ENCODE results near the gene OBSCN.
"Not testable (repeated sequence)": the region's sequence is repeated elsewhere in the genome, so short reads cannot be mapped to it uniquely, and the experiment has no call there.

OBSCN gene

GRCh38 chr1:228188249-228188648 lies 19.6 kb upstream of the OBSCN start:
- not testable (repeated sequence) for DNase-seq

DNA sequence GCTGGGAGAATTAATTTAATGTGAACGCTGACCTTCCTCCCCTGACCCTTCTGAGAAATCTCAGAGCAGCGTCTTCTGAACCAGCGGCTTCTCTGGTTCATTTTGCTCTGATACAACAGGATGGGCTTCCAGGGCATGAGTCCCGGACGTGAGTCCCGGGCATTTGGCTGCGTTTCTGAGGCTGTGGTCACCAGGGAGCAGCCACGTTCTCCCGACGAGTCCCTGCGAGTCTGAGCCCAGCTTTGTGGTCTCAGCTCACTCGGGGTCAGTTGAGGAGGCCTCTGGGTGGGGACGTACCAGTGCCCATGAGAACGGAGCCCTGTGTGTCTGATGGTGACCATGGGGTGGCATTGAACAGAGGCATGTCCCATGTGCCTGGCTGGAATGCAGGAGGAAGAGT lies 17.7 kb upstream of the OBSCN start:
- DNase-seq = no peak

GRCh38 chr1:228190778-228191177 lies 17.1 kb upstream of the OBSCN start:
- DNase-seq = no peak

DNA sequence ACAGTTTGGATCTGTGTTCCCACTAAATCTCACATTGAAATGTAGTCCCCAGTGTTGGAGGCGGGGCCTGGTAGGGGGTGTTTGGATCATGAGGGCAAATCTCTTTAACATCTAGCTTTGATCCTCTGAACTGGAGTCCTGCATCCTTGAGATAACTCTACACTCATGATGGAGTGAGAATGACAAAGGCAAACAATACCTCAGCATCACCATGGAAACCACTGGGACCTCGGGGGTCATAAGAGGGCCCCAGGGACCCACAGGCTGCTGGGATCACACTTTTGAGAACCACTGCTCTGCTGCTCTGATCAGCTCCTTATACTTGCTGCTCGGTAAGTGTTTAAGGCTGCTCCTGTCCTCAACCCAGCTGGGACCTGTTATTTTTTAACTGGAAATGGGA lies 13.4 kb upstream of the OBSCN start:
- DNase-seq = no peak

DNA sequence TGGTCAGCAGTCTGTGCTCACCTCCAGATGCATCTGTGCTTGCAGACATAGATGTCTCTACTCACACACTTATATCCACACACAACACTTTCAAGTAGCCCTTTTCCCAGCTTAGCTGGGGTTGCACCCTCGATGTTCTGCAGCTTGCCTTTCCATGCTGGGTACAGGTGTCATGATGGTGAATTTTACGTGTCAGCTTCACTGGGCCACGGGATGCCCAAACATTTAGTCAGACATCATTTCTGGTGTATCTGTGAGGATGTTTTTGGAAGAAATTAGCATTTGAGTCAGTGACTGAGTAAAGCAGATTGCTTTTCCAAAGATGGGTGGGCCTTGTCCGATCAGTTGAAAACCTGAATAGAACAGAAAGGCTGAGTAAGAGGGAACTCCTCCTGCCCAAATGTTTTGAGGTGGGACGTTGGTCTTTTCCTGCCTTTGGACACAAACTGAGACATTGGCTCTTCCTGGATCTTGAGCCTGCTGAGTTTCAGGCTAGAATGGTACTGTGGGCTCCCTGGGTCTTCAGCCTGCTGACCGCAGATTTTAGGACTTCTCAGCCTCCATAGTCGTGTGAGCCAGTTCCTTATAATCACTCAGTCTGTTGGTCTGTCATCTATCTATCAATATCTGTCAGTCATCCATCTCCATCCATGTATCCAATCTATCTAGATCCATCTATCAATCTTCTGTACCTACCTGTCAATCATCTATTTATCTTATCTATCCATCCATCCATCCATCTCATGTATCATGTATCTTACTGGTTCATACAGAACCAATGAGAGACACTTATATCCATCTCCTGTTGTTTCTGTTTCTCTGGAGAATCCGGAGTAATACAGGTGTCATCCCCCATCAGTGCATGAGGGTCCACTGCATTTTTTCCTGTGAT lies 12.7 kb upstream of the OBSCN start:
- DNase-seq = no peak

DNA sequence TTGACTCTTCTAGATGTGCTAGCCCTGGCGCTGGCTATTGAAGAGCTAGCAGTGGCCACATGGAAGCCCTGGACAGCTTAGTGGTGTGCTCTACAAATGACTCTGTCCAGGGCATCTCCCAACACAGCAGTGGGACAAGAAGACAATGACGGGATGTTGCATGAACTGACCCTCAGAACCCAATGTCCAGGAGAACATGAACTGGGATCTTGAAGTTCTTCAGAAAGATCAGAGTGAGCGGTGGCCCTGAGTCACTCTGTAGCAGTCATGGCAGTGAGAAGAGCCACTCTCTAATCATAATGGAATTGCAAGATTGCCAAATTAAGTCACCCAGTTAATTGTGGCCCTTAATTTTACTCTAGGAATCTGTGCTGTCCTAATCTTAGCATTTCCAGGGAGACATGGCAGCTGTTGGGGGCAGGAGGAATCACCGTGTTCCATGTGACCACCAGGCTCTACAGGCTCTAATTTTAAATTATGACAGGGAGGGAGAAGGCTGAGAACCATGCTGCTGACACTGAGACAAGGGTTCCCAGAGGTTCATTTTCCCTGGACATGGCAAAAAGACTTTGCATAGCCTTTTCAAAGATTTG lies 10.2 kb upstream of the OBSCN start:
- no peak for DNase-seq

- peak; percentile 41 for DNase-seq
Observed at GRCh38 chr1:228198977-228199590, 8.8 kb upstream of the OBSCN start.

- DNase-seq = no peak
Observed at GRCh38 chr1:228204958-228205357, 2.9 kb upstream of the OBSCN start.

- peak; percentile 31 for DNase-seq
Observed at GRCh38 chr1:228205526-228206436, 2.1 kb upstream of the OBSCN start.

DNA sequence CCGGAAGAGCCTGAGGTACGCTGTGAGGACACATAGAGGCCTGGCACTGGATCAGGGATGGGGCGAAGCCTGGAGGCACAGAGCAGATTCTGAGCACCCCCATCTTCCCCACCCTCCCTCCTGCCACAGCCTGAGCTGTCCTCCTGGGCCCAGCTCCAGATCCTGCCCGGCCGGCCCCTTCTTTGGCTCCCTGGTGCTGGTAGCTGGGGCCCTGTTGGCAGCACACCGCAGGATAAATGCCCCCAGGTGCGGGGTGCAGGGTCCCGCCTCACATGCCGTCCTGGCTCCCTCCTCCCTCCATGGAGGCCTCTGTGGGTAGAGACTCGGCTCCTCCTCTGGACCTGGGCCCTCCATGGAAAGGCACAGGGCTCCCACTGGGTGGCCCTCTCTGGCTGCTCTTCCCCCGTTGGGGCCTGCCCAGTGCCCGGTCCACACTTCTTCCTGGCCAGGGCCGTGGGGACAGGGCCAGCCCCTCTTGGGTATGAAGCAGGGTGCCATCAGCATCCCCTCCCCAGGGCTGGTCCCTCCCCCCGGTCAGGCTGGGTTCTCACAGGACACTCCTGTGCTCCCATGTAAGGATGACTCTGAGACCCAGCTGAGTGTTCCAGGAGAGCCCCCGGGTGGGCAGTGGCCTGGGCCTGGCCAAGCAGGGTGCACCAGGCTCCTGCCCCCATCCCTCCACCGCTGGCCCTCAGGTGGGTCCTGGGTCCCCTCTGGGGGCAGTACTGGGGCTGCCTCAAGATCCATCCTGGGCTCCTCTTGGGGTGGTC lies 1.1 kb upstream of the OBSCN start:
- DNase-seq = no peak

- no peak for DNase-seq
Observed at GRCh38 chr1:228207381-228207810, 448 bp upstream of the OBSCN start.

- DNase-seq = no peak
Observed at GRCh38 chr1:228208831-228209551, 1.1 kb downstream of the OBSCN start.

GRCh38 chr1:228209657-228210056 lies 1.8 kb downstream of the OBSCN start:
- no peak for DNase-seq

GRCh38 chr1:228210076-228210651 lies 2.3 kb downstream of the OBSCN start:
- DNase-seq = peak; percentile 29

- DNase-seq = no peak
Observed at GRCh38 chr1:228210712-228211530, 3.1 kb downstream of the OBSCN start.

DNA sequence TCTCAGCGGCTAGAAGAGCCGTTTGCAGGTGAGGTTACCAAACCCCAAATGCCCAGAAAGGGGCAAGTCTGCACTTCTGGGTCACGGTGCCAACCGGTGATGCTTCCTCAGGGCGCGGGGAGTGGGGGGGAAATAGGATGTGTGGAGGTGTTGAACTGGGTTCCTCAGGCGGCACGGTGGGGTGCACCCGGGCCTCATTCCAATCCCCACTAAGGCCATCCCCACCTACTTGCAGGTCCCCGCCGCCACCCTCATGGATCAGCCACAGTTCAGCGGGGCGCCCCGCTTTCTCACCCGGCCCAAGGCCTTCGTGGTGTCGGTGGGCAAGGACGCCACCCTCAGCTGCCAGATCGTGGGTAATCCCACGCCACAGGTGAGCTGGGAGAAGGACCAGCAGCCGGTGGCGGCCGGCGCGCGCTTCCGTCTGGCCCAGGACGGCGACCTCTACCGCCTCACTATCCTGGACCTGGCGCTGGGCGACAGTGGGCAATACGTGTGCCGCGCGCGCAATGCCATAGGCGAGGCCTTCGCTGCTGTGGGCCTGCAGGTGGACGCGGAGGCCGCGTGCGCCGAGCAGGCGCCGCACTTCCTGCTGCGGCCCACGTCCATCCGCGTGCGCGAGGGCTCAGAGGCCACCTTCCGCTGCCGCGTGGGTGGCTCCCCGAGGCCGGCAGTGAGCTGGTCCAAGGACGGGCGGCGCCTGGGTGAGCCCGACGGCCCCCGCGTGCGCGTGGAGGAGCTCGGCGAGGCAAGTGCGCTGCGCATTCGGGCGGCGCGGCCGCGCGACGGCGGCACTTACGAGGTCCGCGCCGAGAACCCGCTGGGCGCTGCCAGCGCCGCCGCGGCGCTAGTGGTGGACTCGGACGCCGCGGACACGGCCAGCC lies 3.9 kb downstream of the OBSCN start:
- DNase-seq = no peak

GRCh38 chr1:228212415-228212965 lies 4.6 kb downstream of the OBSCN start:
- DNase-seq = peak; percentile 76

DNA sequence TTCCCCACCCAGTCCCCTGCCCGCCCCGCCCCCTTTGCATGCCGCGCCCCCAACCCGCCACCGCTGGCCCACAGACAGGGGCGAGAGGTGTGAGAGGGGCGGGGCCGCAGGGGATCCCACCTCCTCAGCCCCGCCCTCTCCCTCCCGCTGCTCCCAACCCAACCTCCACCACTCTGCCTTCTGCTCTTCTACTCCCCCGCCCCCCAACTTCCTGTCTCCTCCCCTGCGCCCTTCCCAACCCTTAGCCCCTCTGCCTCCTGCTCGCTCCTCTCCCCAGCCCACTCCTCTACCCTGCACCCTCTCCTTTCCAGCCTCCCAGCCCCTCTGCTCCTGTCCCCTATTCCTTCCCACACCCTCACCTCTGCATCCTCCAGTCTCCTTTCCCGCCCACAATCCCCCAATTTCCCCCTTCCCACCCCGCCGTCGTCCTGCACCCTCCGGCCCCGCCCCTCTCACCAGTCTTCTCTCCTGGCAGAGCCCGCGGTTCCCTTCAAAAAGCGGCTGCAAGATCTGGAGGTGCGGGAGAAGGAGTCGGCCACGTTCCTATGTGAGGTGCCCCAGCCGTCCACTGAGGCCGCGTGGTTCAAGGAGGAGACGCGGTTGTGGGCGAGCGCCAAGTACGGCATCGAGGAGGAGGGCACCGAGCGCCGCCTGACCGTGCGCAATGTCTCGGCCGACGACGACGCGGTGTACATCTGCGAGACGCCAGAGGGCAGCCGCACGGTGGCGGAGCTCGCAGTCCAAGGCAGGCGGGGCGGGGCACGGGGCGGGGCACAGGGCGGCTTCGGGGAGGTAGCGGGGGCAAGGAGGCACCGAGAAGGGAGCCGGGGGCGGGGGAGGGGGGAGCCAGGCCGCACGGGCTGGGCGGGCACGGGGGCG lies 5.4 kb downstream of the OBSCN start:
- peak; percentile 96 for DNase-seq
